ENCODE measurements around the gene KCNQ5. TPM values are rescaled to one million over a fixed set of nuclear protein-coding genes. Genes with fewer than 3 reads are reported as not detected.
"Not testable (repeated sequence)": the region's sequence is repeated elsewhere in the genome, so short reads cannot be mapped to it uniquely, and the experiment has no call there.

KCNQ5 gene
- 1 to 10 TPM; 8.2 to 9.7 (median 8.7) TPM for total RNA-seq
- 12.0 TPM for total RNA-seq (2013)

DNA sequence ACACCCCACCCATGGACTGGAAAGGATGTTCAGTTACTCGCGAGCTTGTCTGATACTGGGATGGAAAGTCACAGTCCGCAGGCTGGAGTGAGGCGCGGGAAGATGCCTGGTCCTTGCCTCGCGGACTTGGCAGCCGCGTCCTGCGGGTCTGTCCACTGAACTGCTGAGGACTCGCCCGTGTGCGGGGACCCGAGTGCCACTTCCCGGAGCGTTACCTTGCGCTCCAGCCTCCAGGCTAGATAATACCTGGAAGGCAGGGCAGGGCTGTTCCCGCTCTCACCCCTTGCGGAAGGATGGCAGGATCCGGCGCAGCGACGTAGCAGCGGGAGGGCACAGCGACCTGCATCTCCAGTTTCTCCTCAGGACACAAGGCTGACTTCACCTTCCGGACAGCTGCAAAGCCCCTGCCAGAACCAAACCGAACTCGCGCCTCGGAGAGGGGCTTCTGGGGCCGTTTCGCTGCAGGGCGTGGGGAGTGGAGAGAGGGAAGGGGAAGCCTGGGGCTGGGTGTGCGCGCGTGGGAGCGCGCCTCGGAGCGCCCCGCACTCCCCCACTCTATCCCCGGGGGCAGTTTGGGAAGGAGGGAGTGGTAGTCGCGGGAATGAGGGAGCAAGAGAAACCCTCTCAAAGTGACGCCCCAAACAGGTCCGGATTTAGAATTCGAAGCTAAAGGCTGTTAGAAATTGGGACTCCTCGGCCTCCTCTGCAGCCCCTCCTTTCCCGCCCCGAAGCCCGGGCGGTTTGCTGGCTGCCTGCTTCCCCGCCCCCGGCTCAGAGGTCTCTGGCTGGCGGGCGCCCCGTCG, at the start of gene KCNQ5:
Gene KCNQ5 (plus strand): TSS at position 774 of the 803 bp plus-strand sequence.
- Histone ChIP-seq H3K4me3 (ENCODE audit: low read length) (peak within 1 kb of the TSS; percentile 78), H3K9me3 (ENCODE audit: control insufficient read depth, insufficient read depth, low read length) (no peaks in the 10 kb centered on the region), H3K4me1 (ENCODE audit: control insufficient read depth, insufficient read depth, low read length) (peaks cover 35% of the 10 kb centered on the region), H3K27me3 (ENCODE audit: control insufficient read depth, insufficient read depth, low read length) (no peaks in the 10 kb centered on the region), H3K36me3 (ENCODE audit: control insufficient read depth, insufficient read depth, low read length) (no peaks in the 10 kb centered on the region), H3K27ac (ENCODE audit: low read length) (peak within 1 kb of the TSS; percentile 28)
- H3K4me3 Mint-ChIP-seq = peak within 1 kb of the TSS; percentile 91
- TF ChIP-seq, protein P1, sequence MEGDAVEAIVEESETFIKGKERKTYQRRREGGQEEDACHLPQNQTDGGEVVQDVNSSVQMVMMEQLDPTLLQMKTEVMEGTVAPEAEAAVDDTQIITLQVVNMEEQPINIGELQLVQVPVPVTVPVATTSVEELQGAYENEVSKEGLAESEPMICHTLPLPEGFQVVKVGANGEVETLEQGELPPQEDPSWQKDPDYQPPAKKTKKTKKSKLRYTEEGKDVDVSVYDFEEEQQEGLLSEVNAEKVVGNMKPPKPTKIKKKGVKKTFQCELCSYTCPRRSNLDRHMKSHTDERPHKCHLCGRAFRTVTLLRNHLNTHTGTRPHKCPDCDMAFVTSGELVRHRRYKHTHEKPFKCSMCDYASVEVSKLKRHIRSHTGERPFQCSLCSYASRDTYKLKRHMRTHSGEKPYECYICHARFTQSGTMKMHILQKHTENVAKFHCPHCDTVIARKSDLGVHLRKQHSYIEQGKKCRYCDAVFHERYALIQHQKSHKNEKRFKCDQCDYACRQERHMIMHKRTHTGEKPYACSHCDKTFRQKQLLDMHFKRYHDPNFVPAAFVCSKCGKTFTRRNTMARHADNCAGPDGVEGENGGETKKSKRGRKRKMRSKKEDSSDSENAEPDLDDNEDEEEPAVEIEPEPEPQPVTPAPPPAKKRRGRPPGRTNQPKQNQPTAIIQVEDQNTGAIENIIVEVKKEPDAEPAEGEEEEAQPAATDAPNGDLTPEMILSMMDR (IDR thresholded peaks at IDR 0.05) = no peak
- peaks cover 46 to 57% of the 10 kb centered on the region in 2 donors for H3K4me1 Mint-ChIP-seq
- ATAC-seq = peak in 2 of 3 donors; percentile 1 to 4
- H3K9me3 Mint-ChIP-seq = no peaks in the 10 kb centered on the region
- intact Hi-C loops (cut with micrococcal nuclease) = no loop called here
- H3K27ac Mint-ChIP-seq = peak within 1 kb of the TSS; percentile 68 to 85
- no peaks in the 10 kb centered on the region for H3K27me3 Mint-ChIP-seq (ENCODE audit: low read depth in 2 of 2)
- under 1% methylated on average over 53 of the region's 58 CpGs for WGBS (ENCODE audit: insufficient coverage)
- peak; percentile 17 to 50 for DNase-seq
- H3K36me3 Mint-ChIP-seq = no peaks in the 10 kb centered on the region

DNA sequence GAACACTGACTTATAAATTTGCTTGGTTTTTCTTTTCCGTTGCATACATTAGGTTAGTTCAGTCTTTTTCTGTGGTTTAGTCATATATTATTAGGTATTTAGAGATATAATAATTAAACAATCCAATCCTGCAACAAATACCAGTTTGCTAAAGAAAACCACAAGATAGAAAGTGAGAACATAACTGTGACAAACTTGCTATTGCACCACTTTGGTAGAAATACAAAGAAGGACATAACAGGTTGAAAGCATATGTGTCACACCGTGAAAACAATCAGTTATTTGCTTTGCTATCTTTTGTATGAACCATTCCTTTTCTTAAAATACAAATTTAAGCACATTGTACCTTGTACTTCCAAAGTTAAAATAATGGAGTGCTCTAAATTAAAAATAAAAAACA, 42.0 kb upstream of the KCNQ5 start:
- TF ChIP-seq, protein P1 (IDR thresholded peaks at IDR 0.05) = no peak
- Histone ChIP-seq H3K4me1 (ENCODE audit: control insufficient read depth, insufficient read depth, low read length) (no peaks in the 10 kb centered on the region), H3K36me3 (ENCODE audit: control insufficient read depth, insufficient read depth, low read length) (no peaks in the 10 kb centered on the region), H3K9me3 (ENCODE audit: control insufficient read depth, insufficient read depth, low read length) (no peaks in the 10 kb centered on the region), H3K4me3 (ENCODE audit: low read length) (no peak overlapping the region), H3K27me3 (ENCODE audit: control insufficient read depth, insufficient read depth, low read length) (no peaks in the 10 kb centered on the region), H3K27ac (ENCODE audit: low read length) (no peak overlapping the region)
- Mint-ChIP-seq H3K4me1 (peaks cover 0 to 5% of the 10 kb centered on the region in 2 donors), H3K36me3 (no peaks in the 10 kb centered on the region), H3K9me3 (no peaks in the 10 kb centered on the region), H3K4me3 (no peak overlapping the region), H3K27me3 (ENCODE audit: low read depth in 2 of 2) (peaks cover 0 to 2% of the 10 kb centered on the region in 2 donors), H3K27ac (no peak overlapping the region)
- no peak for DNase-seq
- ATAC-seq = peak in 1 of 3 donors; percentile 29
- 60% methylated on average over 1 of the region's 2 CpGs for WGBS (ENCODE audit: insufficient coverage)
- intact Hi-C loops (cut with micrococcal nuclease) = no loop called here

DNA sequence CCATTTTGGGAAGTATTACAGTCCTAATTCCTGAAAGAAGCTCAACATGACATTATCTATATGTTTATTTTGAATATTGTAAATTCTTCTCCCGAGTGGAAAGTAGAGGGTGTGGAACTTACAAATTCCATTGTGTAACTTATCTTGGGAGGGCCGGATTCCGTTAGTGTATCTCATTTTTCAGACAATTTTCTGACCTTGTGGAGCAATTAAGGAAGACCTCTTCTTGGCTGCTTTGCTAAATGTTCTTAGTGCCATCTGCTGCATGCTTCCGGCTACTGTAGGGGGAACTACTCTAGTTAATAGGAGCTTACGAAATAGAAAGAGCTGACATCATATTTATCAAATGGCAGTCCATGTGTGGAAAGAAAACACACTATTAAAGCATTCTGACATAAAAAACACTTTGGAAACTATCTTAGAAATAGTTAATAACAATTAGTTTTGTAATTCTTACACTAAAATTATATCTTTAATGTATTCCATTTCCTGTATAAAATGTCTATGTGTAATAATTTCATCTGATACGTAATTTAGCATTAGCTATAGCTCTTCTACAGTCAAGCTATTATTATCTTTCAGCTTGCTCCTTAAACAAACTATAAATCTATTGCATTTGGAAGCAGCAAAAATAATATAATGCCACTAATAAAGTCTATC, 41.5 kb upstream of the KCNQ5 start:
- Mint-ChIP-seq H3K4me1 (peaks cover 0 to 5% of the 10 kb centered on the region in 2 donors), H3K4me3 (no peak overlapping the region), H3K27ac (no peak overlapping the region), H3K9me3 (no peaks in the 10 kb centered on the region), H3K27me3 (ENCODE audit: low read depth in 2 of 2) (peaks cover 0 to 2% of the 10 kb centered on the region in 2 donors), H3K36me3 (no peaks in the 10 kb centered on the region)
- no peaks in the 10 kb centered on the region for H3K27me3 ChIP-seq (ENCODE audit: control insufficient read depth, insufficient read depth, low read length)
- no peaks in the 10 kb centered on the region for H3K4me1 ChIP-seq (ENCODE audit: control insufficient read depth, insufficient read depth, low read length)
- TF ChIP-seq, protein P1 (IDR thresholded peaks at IDR 0.05) = no peak
- WGBS (ENCODE audit: insufficient coverage) = 19% methylated on average over 3 of the region's 6 CpGs
- DNase-seq (peak in 1 of 2 donors; percentile 26), ATAC-seq (peak in 2 of 3 donors; percentile 42 to 54)
- intact Hi-C loops (cut with micrococcal nuclease) = no loop called here
- H3K27ac ChIP-seq (ENCODE audit: low read length) = no peak overlapping the region
- H3K9me3 ChIP-seq (ENCODE audit: control insufficient read depth, insufficient read depth, low read length) = no peaks in the 10 kb centered on the region
- H3K4me3 ChIP-seq (ENCODE audit: low read length) = no peak overlapping the region
- H3K36me3 ChIP-seq (ENCODE audit: control insufficient read depth, insufficient read depth, low read length) = no peaks in the 10 kb centered on the region

DNA sequence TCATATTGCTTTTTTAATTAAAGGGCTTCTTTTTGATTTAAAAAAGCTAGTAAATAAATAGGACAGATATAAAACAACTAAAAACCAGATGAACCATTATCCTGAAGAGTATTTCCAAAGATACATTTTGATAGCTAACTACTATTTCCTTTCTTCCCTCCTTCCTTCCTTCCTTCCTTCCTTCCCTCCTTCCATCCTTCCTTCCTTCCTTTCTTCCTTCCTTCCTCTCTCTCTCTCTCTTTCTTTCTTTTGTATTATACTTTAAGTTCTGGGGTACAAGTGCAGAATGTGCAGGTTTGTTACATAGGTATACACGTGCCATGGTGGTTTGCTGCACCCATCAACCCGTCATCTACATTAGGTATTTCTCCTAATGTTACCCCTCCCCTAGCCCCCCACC, 40.9 kb upstream of the KCNQ5 start:
- H3K4me1 ChIP-seq (ENCODE audit: control insufficient read depth, insufficient read depth, low read length); H3K4me1 Mint-ChIP-seq; DNase-seq; intact Hi-C loops (cut with micrococcal nuclease); H3K4me3 Mint-ChIP-seq; H3K36me3 ChIP-seq (ENCODE audit: control insufficient read depth, insufficient read depth, low read length); H3K9me3 Mint-ChIP-seq; ATAC-seq; H3K4me3 ChIP-seq (ENCODE audit: low read length); H3K27me3 ChIP-seq (ENCODE audit: control insufficient read depth, insufficient read depth, low read length); H3K27ac ChIP-seq (ENCODE audit: low read length); H3K27me3 Mint-ChIP-seq (ENCODE audit: low read depth in 2 of 2); H3K27ac Mint-ChIP-seq; H3K9me3 ChIP-seq (ENCODE audit: control insufficient read depth, insufficient read depth, low read length); H3K36me3 Mint-ChIP-seq: not testable (repeated sequence)
- 100% methylated on average over 1 of the region's 2 CpGs for WGBS (ENCODE audit: insufficient coverage)
